Activated CD4-positive, alpha-beta T cell treated with anti-CD3 and anti-CD28 coated beads for 48 hours (primary cell): ENCODE measurements around the gene ADORA1.
A peak's percentile ranks its signal among the peaks of the same experiment; 100 is the strongest.

Experiments
- DNase-seq: peaks from one replicate; pipeline ENCODE4 v3.0.0-alpha.2; 2020

The ADORA1 gene

DNA sequence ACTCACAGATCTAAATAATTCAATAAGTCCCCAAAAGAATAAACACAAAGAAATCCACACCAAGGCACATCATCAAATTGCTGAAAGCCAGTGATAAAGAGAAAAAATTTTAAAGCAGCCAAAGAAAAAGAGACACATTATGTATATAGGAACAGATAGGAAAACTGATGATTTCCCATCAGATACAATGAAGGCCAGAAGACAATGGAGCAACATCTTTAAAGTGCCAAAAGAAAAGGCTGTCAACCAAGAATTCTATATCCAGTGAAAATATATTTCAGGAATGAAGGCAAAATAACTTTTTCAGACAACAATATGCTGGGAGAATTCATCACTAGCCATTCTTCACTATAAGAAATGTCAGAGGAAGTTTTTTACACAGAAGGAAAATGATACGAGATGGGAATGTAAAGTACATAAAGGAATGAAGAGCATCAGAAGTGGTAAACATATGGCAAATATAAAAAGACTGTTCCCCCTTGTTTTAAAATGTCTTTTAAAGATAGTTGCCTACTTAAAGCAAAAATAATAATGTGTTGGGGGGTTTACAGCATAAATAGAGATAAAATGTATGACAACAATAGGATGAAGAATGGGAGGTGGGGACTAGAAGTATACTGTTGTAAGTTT is 32.4 kb upstream of the ADORA1 start:
- no peak for DNase-seq

DNA sequence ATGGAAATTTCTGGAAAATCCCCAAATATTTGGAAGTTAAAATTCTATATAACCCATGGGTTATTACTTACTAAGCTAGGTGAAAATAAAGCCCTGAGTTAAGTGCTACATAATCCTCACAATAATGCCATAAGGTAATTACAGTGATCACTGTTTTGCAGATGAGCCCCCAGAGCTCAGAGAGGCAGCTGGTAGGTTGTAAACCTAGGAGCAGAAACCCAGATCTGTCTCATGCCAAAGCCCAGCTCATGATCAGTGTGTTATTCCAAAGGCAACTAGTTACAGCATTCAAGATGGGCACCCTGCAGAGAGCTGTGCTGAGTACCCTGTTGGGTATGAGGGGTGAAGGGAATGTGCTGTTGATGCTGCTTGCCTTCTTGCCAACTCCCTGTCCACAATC is 31.0 kb upstream of the ADORA1 start:
- DNase-seq = no peak

DNA sequence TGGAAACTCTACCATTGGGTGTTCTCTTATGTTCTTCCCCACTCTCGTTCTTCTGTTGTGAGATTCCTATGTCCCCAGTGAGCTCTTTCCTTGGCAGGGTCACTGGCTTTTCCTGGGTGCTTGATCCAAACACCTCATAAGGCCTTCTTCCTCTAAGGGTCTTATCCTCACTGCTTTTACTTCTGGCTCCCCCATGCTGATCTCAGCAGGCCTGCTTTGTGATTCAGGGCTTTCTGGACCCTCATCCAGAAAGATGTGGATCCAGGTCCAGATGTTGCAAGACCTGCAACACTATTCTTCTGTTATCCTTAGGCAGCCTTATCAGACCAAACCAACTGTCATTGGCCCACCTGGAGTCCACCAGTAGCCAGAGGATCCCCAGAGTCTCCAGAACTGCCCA is 30.5 kb upstream of the ADORA1 start:
- no peak for DNase-seq

DNA sequence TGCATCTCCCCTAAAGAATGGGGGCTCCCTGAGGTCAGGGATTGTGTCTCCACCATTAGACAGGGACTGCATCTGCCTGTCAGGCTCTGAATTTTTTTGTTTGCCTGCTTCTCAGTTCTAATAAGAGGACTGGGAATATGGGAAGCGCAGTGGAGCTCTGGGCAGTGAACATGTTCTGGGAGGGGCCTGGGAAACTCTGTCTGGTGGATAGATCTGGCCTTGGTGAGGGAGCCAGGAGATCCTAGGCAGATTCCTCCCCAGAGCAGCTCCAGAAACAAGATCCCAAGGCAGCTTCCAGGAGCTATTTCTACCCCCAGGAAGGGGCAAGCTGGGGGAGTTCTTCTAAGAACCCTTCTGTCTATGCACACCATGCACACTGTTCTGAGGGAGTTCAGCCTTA is 29.1 kb upstream of the ADORA1 start:
- no peak for DNase-seq

DNA sequence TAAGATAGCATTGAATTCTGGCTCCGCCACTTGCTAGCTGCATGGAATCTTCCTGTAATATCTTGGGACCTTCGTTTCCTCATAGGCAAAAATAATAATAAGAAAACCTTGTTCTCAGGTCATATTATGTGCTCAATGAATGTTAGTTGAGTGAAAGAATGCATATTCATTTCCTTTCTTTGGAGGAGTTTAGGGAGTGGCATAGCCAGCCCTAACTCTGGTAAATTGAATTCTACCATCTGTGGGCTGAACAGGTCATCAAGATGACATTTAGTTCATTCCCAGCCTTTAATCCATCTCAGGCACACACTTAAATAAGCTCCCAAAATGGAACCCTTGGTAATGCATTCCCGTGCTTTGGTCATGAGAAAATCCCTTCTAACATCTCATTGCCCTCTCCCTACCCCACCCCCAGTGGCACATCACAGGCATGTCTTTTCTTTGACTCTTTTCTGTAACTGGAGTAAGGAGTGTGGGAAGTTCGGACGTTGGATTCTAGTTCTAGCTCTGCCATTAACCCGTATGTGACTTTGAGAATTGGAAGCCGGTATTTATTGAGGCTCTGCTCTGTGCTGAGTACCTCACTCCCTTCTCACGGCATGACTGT is 28.5 kb upstream of the ADORA1 start:
- DNase-seq = no peak

DNA sequence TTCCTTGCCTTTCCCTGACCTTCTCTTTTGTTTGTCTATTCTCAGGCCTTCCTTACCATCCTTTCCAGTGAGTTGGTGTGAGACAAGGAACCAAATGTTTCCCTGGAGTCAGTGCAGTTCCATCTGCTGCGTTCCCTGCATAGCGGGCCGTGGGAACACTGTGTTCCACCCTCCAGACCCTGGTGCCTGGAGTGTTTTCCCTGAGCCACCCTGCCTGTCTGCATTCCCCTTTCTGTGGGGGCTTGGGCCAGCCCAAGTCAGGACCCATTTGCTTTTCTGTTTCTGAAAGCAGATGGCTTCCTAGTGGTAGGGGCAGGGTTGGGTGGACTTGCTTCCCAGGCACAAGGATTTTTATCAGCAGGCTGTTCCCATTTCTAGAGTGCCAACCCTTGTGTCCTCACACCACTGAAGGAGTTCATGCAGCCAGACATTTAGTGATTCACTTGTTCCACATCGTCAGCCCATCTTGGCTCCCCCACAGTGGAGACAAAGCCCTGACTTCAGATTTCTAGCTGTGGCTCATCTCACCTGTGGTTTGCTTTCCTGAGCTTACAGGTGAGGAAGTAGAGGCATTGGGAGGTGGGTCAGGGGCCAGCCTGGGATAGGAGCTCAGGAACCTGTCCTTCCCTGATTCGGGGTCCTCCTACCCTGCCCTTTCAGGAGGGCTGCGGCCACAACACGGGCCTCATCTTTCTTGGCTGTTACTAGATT is 27.6 kb upstream of the ADORA1 start:
- DNase-seq = no peak

DNA sequence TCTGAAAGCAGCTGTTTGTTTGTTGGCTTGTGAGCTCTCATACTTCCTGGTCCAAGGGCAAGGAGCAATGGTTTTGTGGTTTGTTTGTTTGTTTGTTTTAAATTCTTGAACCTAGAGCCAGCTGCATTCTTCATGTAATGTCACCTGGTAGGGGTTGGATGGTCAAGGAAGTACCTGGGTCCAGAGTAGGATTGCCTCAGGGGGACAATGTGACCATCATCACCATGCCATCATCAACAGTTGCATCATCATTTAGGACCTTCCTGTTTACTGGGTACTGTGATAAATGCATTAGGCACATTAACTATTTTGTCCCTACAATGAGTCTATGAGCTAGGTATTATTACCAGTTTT is 27.0 kb upstream of the ADORA1 start:
- DNase-seq = no peak

DNA sequence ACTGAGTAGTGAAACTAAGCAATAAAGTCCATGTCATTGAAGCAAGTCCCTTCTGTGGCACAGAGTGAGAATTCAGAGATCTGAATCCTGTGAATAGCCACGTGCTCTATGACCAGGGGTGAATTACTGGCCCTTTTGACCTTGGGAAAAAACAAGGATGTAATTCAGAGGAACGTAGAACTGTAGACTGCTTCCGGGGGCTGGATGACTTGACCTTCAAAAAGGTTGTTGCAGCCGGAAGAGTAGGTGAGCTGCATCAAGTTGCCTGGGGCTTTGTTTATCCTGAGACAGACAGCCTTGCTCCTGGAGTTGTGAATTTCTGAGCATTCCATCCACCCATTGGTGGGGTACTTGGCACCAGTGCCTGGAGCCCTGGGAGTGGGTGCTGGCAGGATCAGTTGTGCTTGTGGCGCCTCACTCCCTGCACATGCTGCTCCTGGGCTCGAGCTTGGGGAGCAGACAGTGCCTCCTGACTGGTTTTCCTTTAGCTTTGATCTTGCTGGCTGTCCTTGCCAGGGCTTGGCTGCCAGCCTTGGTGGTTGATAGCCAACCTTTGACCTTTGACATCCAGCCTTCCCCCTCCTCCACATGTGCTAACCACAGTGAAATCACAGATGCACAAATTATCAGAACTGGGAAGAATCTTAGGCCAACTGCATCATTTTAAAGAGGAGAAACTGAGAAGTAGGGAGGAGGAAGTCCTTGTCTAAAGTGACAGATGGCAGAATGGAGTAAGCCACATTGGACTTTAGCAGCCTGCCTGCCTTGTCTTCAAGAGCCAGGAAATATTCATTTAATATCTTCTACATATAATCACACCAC is 25.5 kb upstream of the ADORA1 start:
- DNase-seq = no peak

DNA sequence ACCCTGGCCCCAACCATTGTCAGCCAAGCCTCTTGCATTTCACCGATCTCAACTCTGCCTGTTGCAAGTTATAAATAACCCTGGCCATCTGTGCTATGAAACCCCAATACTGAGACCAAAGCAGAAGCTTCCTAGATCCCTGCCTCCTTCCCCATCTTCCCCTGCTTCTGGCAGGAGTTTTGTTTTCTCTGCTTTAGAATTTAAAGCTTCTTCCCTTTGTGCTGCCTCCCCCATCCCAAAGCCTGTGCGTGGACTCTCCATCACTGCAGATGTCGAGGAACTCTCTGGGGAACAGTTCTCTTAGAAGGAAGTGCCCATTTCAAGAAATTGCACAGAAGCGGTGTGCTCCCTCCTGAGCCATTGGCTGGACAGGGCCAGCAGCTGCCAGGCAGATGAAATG is 24.3 kb upstream of the ADORA1 start:
- no peak for DNase-seq

DNA sequence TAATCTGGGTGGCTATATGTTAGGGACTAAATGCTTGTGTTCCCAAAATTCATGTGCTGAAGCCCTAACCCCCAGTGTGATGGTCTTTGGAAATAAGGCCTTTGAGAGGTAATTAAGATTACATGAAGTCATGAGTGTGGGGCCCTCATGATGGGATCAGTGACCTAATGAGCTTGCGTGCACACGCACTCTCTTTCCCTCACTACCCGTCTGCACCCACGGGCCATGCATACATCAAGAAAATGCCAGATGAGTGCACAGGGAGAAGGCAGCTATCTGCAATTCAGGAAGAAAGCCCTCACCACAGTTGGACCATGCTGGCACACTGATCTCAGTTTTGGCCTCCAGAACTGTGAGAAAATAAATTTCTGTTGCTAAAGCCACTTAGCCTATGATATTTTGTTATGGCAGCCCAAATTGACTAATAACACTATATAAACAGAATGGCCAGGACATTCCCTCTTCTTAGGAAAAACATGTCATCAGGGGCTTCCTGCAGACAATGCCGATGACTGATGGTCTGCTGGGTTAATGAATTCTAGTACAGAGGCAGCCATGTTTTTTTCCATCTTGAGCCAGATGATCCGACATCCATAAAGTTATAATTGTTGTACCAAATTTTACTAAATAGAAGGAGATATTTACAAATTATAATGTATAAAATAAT is 23.6 kb upstream of the ADORA1 start:
- no peak for DNase-seq

DNA sequence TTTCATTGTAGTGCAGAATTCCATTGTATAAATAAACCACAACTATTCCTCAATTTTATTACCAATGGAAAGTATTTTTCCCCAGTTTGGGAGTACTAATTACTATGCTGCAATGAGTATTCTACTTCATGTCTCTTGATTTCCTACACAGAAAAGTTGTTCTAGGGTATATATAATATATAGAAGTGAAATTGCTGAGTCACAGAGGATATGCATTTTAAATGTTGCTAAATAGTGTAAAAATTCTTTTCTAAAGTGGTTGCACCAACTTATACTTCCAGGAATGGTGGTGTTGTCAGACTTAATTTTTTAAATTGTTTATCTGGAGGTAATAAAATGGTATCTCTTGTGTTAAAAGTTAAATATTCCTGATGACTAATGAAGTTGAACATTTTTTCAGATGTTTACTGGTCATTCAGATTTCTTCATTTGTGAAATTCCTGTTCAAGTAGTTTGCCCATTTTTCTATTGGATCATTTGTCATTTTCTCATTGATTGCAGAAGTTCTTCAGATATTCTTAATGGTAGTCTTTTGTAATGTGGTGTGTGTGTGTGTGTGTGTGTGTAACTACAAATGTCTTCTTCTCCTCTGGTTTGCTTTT is 22.6 kb upstream of the ADORA1 start:
- no peak for DNase-seq

DNA sequence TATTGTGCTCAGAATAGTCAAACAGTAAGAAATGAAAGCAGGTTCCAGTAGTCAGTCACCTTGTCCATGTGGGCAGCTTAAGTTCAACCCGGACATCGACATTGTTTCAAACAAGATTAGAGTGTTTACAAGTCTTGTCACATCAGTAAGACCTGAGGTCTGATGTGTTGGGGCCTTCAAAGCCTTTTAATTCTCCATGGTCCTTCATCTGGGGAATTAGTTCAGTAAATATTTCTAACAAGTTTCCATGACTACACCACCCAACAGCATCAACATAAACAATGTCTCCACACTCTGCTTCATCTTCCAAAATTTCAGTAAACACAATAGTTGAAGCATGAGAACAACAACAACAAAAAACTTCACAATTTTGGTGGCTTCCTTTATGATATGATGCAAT is 15.1 kb upstream of the ADORA1 start:
- DNase-seq = no peak

DNA sequence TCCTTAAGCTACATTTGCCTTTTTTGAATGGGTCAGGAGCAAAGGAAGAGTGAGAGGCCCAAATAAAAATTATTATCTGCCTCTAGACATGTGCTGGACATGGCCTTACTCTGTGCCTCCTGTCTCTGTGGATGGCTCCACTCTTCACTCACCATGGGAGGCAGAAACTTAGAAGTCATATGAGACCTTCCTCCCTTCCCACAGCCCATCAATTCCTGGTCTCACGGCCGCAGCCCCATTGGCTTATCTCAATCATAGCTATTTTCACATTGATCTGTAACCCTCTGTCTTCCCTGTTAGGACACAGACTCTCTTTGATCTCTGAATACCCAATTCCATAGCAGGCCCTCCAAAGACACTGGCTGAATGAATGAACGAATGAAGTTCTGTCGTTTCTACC is 14.2 kb upstream of the ADORA1 start:
- no peak for DNase-seq

DNA sequence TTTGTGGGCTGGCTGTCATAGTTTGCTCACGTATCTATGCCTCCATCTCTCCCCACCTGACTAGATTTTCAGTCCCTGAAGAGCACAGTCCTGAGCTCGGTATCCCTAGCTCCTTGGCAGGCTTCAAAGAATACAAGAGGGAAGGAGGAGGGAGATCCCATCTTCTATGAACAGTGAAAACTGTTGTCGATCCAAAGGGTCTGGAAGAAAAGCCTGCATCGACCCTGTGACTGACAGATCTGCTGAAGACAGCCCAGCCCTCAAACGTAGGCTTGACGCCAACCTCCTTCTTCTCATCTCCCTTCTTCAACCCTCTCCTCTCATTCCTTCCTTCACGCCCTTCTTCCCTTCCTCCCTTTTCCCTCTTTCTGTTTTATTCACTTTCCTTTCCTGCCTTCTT is 13.3 kb upstream of the ADORA1 start:
- DNase-seq = no peak

DNA sequence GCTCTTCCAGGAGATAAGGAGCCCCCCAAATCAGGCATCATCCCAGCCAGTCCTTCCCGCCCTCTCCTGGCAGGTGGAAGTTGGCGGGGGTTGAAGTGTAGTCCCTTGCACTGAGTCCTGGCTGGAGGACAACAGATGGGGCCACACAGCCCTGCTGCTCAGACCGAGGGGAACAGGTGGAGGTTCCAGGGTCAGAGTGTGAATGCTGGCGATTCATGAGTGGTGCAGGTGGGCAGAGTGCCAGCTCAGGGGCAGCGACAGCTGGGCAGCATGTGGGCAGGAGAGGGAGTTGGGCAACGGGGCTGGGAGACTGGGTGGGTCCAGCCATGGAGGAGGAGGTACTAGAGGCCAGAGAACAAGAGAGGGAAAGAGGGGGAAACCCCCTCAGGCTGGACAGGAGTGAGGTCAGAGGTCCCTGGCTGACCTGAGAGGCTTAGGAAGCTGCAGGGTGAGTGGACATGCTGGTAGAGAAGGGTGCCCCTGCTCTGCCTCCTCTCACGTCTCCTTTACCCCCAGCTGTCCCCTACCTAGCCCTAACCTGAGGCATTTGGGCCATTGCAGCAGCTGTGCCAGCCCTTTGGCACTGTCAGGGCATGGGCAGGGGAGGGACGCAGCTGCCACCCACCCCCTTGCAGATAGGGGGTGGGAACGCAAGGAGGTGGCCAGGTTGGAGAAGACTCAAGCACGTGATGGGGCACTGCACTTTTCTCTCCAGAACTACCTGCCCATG is 11.3 kb upstream of the ADORA1 start:
- no peak for DNase-seq

DNA sequence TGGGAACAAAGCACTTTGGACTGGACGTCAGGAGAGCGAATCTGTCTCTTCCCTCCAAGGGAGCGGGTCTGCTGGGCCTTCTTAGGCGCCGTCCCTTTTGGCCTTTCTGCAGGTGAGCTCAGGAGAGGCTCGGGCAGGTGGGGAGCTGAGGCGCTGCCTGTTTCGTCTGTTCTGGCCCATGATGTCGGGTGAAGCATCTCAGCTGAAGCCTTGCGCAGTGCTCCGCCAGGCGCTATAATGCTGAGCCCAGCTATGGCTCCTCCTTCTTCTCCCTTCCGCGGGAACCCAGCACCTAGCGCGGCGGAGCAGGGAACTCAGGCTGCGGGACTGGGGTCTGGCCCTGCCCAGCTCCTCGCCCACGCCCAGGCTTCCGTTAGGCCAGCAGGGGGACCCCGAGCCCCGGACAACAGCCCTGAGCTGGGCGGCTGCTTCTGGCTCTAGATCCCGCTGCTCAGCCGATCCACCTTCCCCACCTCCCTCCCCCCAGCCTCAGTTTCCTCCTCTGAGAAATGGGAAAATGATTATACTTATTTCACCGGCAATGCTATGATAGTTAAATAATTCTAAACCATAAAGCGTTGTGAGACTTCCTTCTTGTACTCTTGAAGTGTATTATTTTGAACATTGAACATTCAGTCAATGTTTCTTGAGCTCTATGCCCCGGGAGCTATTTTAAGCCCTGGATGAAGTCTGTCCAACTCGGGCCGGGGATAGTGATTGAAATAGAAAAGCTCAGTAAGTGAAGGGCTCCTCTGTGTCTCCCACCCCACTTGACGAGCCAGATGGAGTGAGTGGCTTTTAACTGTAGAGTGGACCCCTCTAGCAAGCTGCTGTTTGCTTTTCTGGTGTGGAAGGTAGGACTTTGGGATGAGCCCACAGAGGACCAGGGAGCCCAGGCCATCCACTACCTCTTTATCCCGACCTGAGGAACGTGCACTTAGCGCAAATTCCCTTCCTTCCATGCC is 9.6 kb upstream of the ADORA1 start:
- DNase-seq = peak; percentile 67

DNA sequence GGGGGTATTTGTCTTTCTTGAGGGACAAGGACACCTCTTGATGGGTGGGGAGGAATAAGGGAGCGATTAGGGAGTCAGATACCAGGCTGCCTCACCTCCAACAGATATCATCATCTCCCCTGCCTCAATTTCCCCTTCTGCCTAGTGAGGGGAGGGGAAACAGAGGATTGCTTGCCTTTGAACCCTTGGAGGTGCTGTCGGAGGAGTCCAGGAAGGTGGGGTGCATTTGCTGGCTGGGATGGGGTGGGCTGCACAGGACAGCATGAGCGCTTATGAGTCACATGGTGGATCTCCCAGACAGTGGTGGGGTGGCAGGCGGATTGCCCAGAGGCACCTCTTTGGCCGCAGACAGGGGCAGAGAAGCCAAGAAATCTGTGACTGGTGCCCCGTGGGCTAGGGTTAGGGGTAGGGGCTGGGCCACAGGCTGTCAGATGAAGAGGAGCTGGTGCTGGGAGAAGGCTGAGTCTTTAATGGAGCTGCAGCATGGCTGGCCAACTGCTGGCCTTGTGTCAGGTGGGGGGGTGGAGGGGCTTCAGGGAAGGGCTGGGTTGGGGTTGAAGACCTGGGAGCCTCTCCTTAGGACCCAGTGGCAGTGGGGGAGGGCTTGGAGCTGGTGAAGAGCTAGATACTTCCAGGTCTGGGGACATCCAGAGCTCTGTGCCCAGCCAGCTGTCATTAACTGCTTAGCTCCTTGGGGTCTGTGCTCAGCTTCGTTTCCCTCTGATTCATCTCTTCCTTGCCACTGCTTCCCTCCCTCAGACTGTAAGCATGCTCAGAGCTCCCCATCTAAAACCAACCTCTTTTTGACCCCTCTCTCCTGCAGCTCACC is 7.0 kb upstream of the ADORA1 start:
- DNase-seq = no peak

DNA sequence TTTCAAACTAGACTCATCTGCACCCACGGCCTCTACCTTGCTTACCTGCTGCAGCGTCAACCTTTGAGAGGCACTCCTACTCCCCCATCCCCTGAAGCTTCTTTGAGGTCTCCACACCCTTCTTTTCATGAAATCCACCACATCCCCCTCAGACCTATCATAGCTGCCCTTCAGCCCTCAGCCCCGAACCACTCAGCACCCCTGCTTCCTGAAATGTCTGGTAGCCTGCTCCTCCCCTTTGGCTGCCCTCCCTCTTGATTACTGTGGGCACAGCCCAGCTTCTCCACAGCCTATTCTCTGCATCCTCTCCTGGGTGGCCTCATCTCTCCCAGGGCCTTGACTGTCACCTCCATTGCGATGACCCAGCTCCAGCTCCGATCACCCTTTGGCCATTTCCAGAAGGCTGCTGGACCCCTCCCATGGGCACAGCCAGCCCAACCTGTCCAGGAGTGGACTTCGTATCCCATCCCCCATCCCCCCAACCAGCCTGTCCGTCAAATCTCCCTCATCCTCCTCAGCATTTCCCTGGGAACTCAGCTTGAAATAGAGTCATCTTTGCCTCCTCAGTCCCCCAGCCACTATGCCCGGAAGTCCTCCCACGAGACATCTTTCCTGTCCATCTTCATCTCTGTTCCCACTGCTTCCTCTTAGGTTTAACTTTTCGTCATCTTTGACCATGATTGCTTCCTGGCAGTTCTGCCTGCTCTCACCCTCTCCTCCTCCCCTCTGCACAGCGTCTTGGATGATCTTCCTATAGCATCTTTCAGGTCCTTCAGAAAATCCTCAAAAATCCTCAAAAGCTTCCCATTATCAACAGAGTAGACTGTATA is 6.1 kb upstream of the ADORA1 start:
- no peak for DNase-seq

DNA sequence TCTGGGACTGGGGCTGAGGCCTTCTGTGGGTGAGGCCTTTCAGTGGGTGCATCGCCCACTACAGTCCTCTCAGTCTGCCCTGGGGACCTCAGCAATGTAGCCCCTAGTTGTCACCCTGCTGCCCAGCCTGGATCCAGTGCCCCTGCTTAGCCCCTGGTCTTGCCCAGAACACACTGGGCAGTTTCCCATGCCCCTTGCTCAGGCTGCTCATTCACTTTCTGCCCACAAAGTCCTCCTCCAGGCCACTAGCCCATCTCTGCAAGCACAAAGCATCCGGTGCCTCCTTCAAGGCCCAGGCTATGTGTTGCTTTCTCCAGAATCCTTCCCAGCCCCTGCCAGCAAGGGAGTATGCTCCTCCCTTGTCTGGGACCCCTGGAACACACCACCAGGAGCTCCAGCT is 5.4 kb upstream of the ADORA1 start:
- no peak for DNase-seq
